A673 (cell line): ENCODE measurements around the gene ADCY3. TPM values are rescaled to one million over a fixed set of nuclear protein-coding genes. Genes with fewer than 3 reads are reported as not detected.

Experiments used
- BruUV-seq: library from RNA; stranded (reverse); fragments of 400-500 nt; replicated peaks from 2 replicates; lab custom pipeline; 2021; lab: Mats Ljungman, UMichigan
- CTCF ChIA-PET: fragments of 300-600 bp; sonication (Branson Sonifier 250); formaldehyde crosslinking; loops from one replicate; lab custom pipeline; 2022; ENCODE audit warnings: antibody characterized with exemption; lab: Charles Lee
- POLR2A ChIA-PET: fragments of 300-600 bp; sonication (Branson Sonifier 250); formaldehyde crosslinking; loops from one replicate; lab custom pipeline; 2022; ENCODE audit warnings: antibody characterized with exemption; ENCODE audit not compliant: low non-redundant PET; lab: Charles Lee
- DNase-seq: peaks from one replicate; pipeline ENCODE4 v3.0.0-alpha.2; 2015; ENCODE audit warnings: low spot score
- H3K27ac ChIP-seq: fragments of 200-600 bp; sonication (generic); 2 replicates; pipeline ENCODE4 v1.5.1; 2016; ENCODE audit warnings: mixed run types, low read depth, mild to moderate bottlenecking, mixed read lengths, antibody characterized with exemption, low read length; ENCODE audit not compliant: poor library complexity, severe bottlenecking
- H3K27me3 ChIP-seq: fragments of 200-600 bp; sonication (generic); replicated peaks from 2 replicates; pipeline ENCODE4 v1.6.1; 2017; ENCODE audit warnings: mixed run types, low read depth, mild to moderate bottlenecking, mixed read lengths, antibody characterized with exemption, low read length; ENCODE audit not compliant: insufficient read depth, poor library complexity
- H3K36me3 ChIP-seq: fragments of 200-600 bp; sonication (generic); 2 replicates; pipeline ENCODE4 v1.6.1; 2016; ENCODE audit warnings: mixed run types, mild to moderate bottlenecking, mixed read lengths, antibody characterized with exemption, low read length; ENCODE audit not compliant: insufficient read depth, poor library complexity, severe bottlenecking
- H3K4me1 ChIP-seq: fragments of 200-600 bp; sonication (generic); 2 replicates; pipeline ENCODE4 v1.6.1; 2017; ENCODE audit warnings: mixed run types, mild to moderate bottlenecking, mixed read lengths, antibody characterized with exemption, low read length; ENCODE audit not compliant: insufficient read depth, poor library complexity, severe bottlenecking
- H3K4me3 ChIP-seq: fragments of 200-600 bp; sonication (generic); 2 replicates; pipeline ENCODE4 v1.5.1; 2016; ENCODE audit warnings: low read depth, mixed run types, mild to moderate bottlenecking, mixed read lengths, low read length; ENCODE audit not compliant: poor library complexity, severe bottlenecking
- H3K9me3 ChIP-seq: fragments of 200-600 bp; sonication (generic); 2 replicates; pipeline ENCODE4 v1.6.1; 2016; ENCODE audit warnings: mixed run types, low read depth, mild to moderate bottlenecking, mixed read lengths, antibody characterized with exemption, low read length; ENCODE audit not compliant: poor library complexity, severe bottlenecking
- EZH2 ChIP-seq: fragments of 200-600 bp; sonication (generic); IDR thresholded peaks from 2 replicates; pipeline ENCODE4 v1.6.1; 2017; ENCODE audit warnings: borderline replicate concordance, low read depth, mild to moderate bottlenecking, mixed read lengths, antibody characterized with exemption, low read length; ENCODE audit not compliant: poor library complexity, severe bottlenecking
- intact Hi-C: fragments of 100-400 bp; cut with micrococcal nuclease; formaldehyde crosslinking; loops from one replicate; pipeline ENCODE4 v1.10.0; 2022; ENCODE audit not compliant: unreplicated experiment
- total RNA-seq: library from RNA; stranded (reverse); gene quantifications from 2 replicates; pipeline ENCODE4 v1.2.3, GENCODE V29; 2021
- TF ChIP-seq, protein P1 (sequence below): fragments of 300-800, 200-600 bp; sonication (generic); conservative IDR thresholded peaks from 2 replicates; pipeline ENCODE4 v1.5.1; 2017; ENCODE audit warnings: low read depth, mild to moderate bottlenecking, antibody characterized with exemption, low read length, moderate library complexity, mixed read lengths

Gene ADCY3
- total RNA-seq, 1 experiment from 2014 or later: 42.2 TPM

DNA sequence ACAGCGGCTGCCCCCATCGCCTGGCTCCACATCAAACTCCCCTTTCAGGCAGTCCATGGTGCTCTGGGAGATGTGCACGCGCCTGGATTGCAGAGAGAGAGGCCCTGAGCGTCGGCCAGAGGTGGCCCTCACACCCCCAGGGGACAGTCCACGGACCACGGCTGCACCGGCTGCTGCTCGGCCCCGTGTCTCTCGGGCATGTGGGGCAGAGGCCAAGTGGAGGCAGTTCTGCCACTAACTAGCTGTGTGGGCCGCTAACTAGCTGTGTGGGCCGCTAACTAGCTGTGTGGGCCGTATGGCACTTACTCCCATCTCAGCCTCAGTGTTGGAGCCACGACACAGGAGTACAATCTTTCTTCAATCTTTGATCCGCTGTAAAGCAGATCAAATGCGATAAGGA, 81.5 kb downstream of the ADCY3 start:
- Histone ChIP-seq H3K36me3 (no peaks in the 10 kb centered on the region), H3K4me1 (peaks cover 5% of the 10 kb centered on the region), H3K27me3 (no peaks in the 10 kb centered on the region), H3K27ac (no peak overlapping the region), H3K4me3 (no peak overlapping the region), H3K9me3 (no peaks in the 10 kb centered on the region)
- no peak for DNase-seq
- ChIA-PET POLR2A (no interaction called here), CTCF (no interaction called here)
- intact Hi-C loops: loop anchor here (10.0 kb wide), 1 partner anchor 296 kb away; no protein-coding TSS in a partner anchor
- no TSS peak for BruUV-seq
- no peak for TF ChIP-seq EZH2
- TF ChIP-seq, protein P1, sequence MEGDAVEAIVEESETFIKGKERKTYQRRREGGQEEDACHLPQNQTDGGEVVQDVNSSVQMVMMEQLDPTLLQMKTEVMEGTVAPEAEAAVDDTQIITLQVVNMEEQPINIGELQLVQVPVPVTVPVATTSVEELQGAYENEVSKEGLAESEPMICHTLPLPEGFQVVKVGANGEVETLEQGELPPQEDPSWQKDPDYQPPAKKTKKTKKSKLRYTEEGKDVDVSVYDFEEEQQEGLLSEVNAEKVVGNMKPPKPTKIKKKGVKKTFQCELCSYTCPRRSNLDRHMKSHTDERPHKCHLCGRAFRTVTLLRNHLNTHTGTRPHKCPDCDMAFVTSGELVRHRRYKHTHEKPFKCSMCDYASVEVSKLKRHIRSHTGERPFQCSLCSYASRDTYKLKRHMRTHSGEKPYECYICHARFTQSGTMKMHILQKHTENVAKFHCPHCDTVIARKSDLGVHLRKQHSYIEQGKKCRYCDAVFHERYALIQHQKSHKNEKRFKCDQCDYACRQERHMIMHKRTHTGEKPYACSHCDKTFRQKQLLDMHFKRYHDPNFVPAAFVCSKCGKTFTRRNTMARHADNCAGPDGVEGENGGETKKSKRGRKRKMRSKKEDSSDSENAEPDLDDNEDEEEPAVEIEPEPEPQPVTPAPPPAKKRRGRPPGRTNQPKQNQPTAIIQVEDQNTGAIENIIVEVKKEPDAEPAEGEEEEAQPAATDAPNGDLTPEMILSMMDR: no peak

GRCh38 chr2:24837996-24838513, 82.0 kb downstream of the ADCY3 start:
- intact Hi-C loops: loop anchor here (10.0 kb wide), 1 partner anchor 297 kb away; no protein-coding TSS in a partner anchor
- Histone ChIP-seq H3K27ac (no peak overlapping the region), H3K4me1 (peaks cover 9% of the 10 kb centered on the region), H3K4me3 (no peak overlapping the region), H3K27me3 (no peaks in the 10 kb centered on the region), H3K9me3 (no peaks in the 10 kb centered on the region), H3K36me3 (no peaks in the 10 kb centered on the region)
- DNase-seq: no peak
- no TSS peak for BruUV-seq
- POLR2A ChIA-PET: no interaction called here
- TF ChIP-seq, protein P1: no peak
- TF ChIP-seq EZH2: no peak
- CTCF ChIA-PET: no interaction called here

- POLR2A ChIA-PET: no interaction called here
- TF ChIP-seq EZH2: no peak
- TF ChIP-seq, protein P1: no peak
- H3K4me3 ChIP-seq: no peak overlapping the region
- no peaks in the 10 kb centered on the region for H3K36me3 ChIP-seq
- H3K9me3 ChIP-seq: no peaks in the 10 kb centered on the region
- H3K27ac ChIP-seq: no peak overlapping the region
- no peaks in the 10 kb centered on the region for H3K27me3 ChIP-seq
- intact Hi-C loops: loop anchor here (10.0 kb wide), 1 partner anchor 298 kb away; no protein-coding TSS in a partner anchor
- BruUV-seq: no TSS peak
- peaks cover 15% of the 10 kb centered on the region for H3K4me1 ChIP-seq
- no peak for DNase-seq
- CTCF ChIA-PET: no interaction called here
Observed at GRCh38 chr2:24836706-24837105, 83.3 kb downstream of the ADCY3 start.
